Stimulated activated memory B cell treated with anti-CD40 and anti-IgM and Interleukin-4, amounts not matched to agents 10 μg/mL and 1 μg/mL and 100 μg/mL, for 72 hours (primary cell): ENCODE measurements around the gene PRR27.

Source experiments
- ATAC-seq: fragments of 150-1000 bp; cut with Tn5 transposase; 2 replicates; pipeline ENCODE4 v1.10.0; 2021
- H3K27ac Mint-ChIP-seq: one replicate; pipeline ENCODE4 v1.8.0; 2022; ENCODE audit warnings: mild to moderate bottlenecking, mixed read lengths
- H3K27me3 Mint-ChIP-seq: one replicate; pipeline ENCODE4 v1.8.0; 2022; ENCODE audit warnings: mixed read lengths
- H3K36me3 Mint-ChIP-seq: one replicate; pipeline ENCODE4 v1.8.0; 2022; ENCODE audit warnings: mixed read lengths
- H3K4me1 Mint-ChIP-seq: one replicate; pipeline ENCODE4 v1.8.0; 2022; ENCODE audit warnings: mixed read lengths
- H3K4me3 Mint-ChIP-seq: one replicate; pipeline ENCODE4 v1.8.0; 2022; ENCODE audit warnings: mild to moderate bottlenecking, moderate library complexity, mixed read lengths
- H3K9me3 Mint-ChIP-seq: one replicate; pipeline ENCODE4 v1.8.0; 2022; ENCODE audit warnings: mixed read lengths

PRR27 gene

GRCh38 chr4:70153937-70154336, at the start of gene PRR27:
Gene PRR27, plus strand, starts transcription at chr4:70154237. Its CDS starts 139 bp downstream, at chr4:70154376.
- H3K4me3 Mint-ChIP-seq, result no peak within 1 kb of the TSS
- no peak within 1 kb of the TSS for H3K27ac Mint-ChIP-seq
- no peaks in the 10 kb centered on the region for H3K4me1 Mint-ChIP-seq
- no peak for ATAC-seq
- H3K9me3 Mint-ChIP-seq, result no peaks in the 10 kb centered on the region
- no peaks in the 10 kb centered on the region for H3K36me3 Mint-ChIP-seq
- no peaks in the 10 kb centered on the region for H3K27me3 Mint-ChIP-seq

GRCh38 chr4:70110917-70111316, 43.1 kb upstream of the PRR27 start:
- H3K36me3 Mint-ChIP-seq, result no peaks in the 10 kb centered on the region
- no peak for ATAC-seq
- H3K4me3 Mint-ChIP-seq, result no peak overlapping the region
- peaks cover under 1% of the 10 kb centered on the region for H3K9me3 Mint-ChIP-seq
- no peaks in the 10 kb centered on the region for H3K4me1 Mint-ChIP-seq
- H3K27ac Mint-ChIP-seq, result no peak overlapping the region
- H3K27me3 Mint-ChIP-seq, result no peaks in the 10 kb centered on the region

GRCh38 chr4:70113656-70114055, 40.4 kb upstream of the PRR27 start:
- Mint-ChIP-seq H3K27ac (no peak overlapping the region), H3K4me3 (no peak overlapping the region), H3K9me3 (peaks cover 3% of the 10 kb centered on the region), H3K27me3 (no peaks in the 10 kb centered on the region), H3K4me1 (no peaks in the 10 kb centered on the region), H3K36me3 (no peaks in the 10 kb centered on the region)
- no peak for ATAC-seq

- peaks cover 3% of the 10 kb centered on the region for H3K9me3 Mint-ChIP-seq
- H3K27me3 Mint-ChIP-seq, result no peaks in the 10 kb centered on the region
- H3K4me3 Mint-ChIP-seq, result no peak overlapping the region
- no peaks in the 10 kb centered on the region for H3K36me3 Mint-ChIP-seq
- no peak for ATAC-seq
- no peaks in the 10 kb centered on the region for H3K4me1 Mint-ChIP-seq
- H3K27ac Mint-ChIP-seq, result no peak overlapping the region
These were observed 39.9 kb upstream of the PRR27 start for GRCh38 chr4:70114096-70114495.

- H3K4me1 Mint-ChIP-seq, result no peaks in the 10 kb centered on the region
- no peak for ATAC-seq
- H3K4me3 Mint-ChIP-seq, result no peak overlapping the region
- no peak overlapping the region for H3K27ac Mint-ChIP-seq
- H3K27me3 Mint-ChIP-seq, result no peaks in the 10 kb centered on the region
- H3K36me3 Mint-ChIP-seq, result no peaks in the 10 kb centered on the region
- H3K9me3 Mint-ChIP-seq, result peaks cover 6% of the 10 kb centered on the region
These were observed 33.7 kb upstream of the PRR27 start for GRCh38 chr4:70120323-70120722.

GRCh38 chr4:70133473-70133872, 20.6 kb upstream of the PRR27 start:
- no peaks in the 10 kb centered on the region for H3K9me3 Mint-ChIP-seq
- H3K36me3 Mint-ChIP-seq, result no peaks in the 10 kb centered on the region
- H3K27ac Mint-ChIP-seq, result no peak overlapping the region
- H3K4me3 Mint-ChIP-seq, result no peak overlapping the region
- no peak for ATAC-seq
- no peaks in the 10 kb centered on the region for H3K4me1 Mint-ChIP-seq
- no peaks in the 10 kb centered on the region for H3K27me3 Mint-ChIP-seq

- H3K9me3 Mint-ChIP-seq, result no peaks in the 10 kb centered on the region
- H3K27ac Mint-ChIP-seq, result no peak overlapping the region
- no peak for ATAC-seq
These were observed 15.3 kb upstream of the PRR27 start for GRCh38 chr4:70138751-70139150.

GRCh38 chr4:70151271-70151670, 2.8 kb upstream of the PRR27 start:
- H3K9me3 Mint-ChIP-seq, result no peaks in the 10 kb centered on the region
- no peaks in the 10 kb centered on the region for H3K4me1 Mint-ChIP-seq
- H3K36me3 Mint-ChIP-seq, result no peaks in the 10 kb centered on the region
- no peak overlapping the region for H3K4me3 Mint-ChIP-seq
- H3K27ac Mint-ChIP-seq, result no peak overlapping the region
- H3K27me3 Mint-ChIP-seq, result no peaks in the 10 kb centered on the region
- ATAC-seq, result no peak

More at GRCh38 chr4:70138751-70139150, 15.3 kb upstream of the PRR27 start:
- Mint-ChIP-seq H3K36me3 (no peaks in the 10 kb centered on the region), H3K4me1 (no peaks in the 10 kb centered on the region), H3K27me3 (no peaks in the 10 kb centered on the region), H3K4me3 (no peak overlapping the region)

GRCh38 chr4:70152088-70152487, 1.9 kb upstream of the PRR27 start:
- Mint-ChIP-seq H3K36me3 (no peaks in the 10 kb centered on the region), H3K4me1 (no peaks in the 10 kb centered on the region), H3K4me3 (no peak overlapping the region), H3K27me3 (no peaks in the 10 kb centered on the region), H3K27ac (no peak overlapping the region), H3K9me3 (no peaks in the 10 kb centered on the region)
- no peak for ATAC-seq

GRCh38 chr4:70158576-70158975, 4.5 kb downstream of the PRR27 start:
- Mint-ChIP-seq H3K27me3 (no peaks in the 10 kb centered on the region), H3K4me3 (no peak overlapping the region), H3K4me1 (no peaks in the 10 kb centered on the region), H3K9me3 (no peaks in the 10 kb centered on the region), H3K36me3 (no peaks in the 10 kb centered on the region), H3K27ac (no peak overlapping the region)
- ATAC-seq, result no peak

GRCh38 chr4:70177090-70177489, 23.1 kb downstream of the PRR27 start:
- no peaks in the 10 kb centered on the region for H3K36me3 Mint-ChIP-seq
- no peaks in the 10 kb centered on the region for H3K4me1 Mint-ChIP-seq
- ATAC-seq, result no peak
- H3K27me3 Mint-ChIP-seq, result no peaks in the 10 kb centered on the region
- peaks cover 3% of the 10 kb centered on the region for H3K9me3 Mint-ChIP-seq
- H3K4me3 Mint-ChIP-seq, result no peak overlapping the region
- no peak overlapping the region for H3K27ac Mint-ChIP-seq

- ATAC-seq, result no peak
- peaks cover 3% of the 10 kb centered on the region for H3K9me3 Mint-ChIP-seq
- H3K4me1 Mint-ChIP-seq, result no peaks in the 10 kb centered on the region
- no peaks in the 10 kb centered on the region for H3K36me3 Mint-ChIP-seq
- no peak overlapping the region for H3K4me3 Mint-ChIP-seq
- no peaks in the 10 kb centered on the region for H3K27me3 Mint-ChIP-seq
- no peak overlapping the region for H3K27ac Mint-ChIP-seq
These were observed 24.1 kb downstream of the PRR27 start for GRCh38 chr4:70178075-70178660.

- no peaks in the 10 kb centered on the region for H3K27me3 Mint-ChIP-seq
- H3K4me1 Mint-ChIP-seq, result no peaks in the 10 kb centered on the region
- no peak overlapping the region for H3K4me3 Mint-ChIP-seq
- ATAC-seq, result no peak
- no peak overlapping the region for H3K27ac Mint-ChIP-seq
- peaks cover 3% of the 10 kb centered on the region for H3K9me3 Mint-ChIP-seq
- H3K36me3 Mint-ChIP-seq, result no peaks in the 10 kb centered on the region
These were observed 25.8 kb downstream of the PRR27 start for GRCh38 chr4:70179811-70180210.

- Mint-ChIP-seq H3K27me3 (no peaks in the 10 kb centered on the region), H3K4me3 (no peak overlapping the region), H3K36me3 (no peaks in the 10 kb centered on the region), H3K27ac (no peak overlapping the region), H3K9me3 (peaks cover 3% of the 10 kb centered on the region), H3K4me1 (no peaks in the 10 kb centered on the region)
- no peak for ATAC-seq
These were observed 27.8 kb downstream of the PRR27 start for GRCh38 chr4:70181864-70182263.

GRCh38 chr4:70182517-70183167, 28.6 kb downstream of the PRR27 start:
- Mint-ChIP-seq H3K4me1 (no peaks in the 10 kb centered on the region), H3K4me3 (no peak overlapping the region), H3K9me3 (peaks cover 3% of the 10 kb centered on the region), H3K36me3 (no peaks in the 10 kb centered on the region), H3K27ac (no peak overlapping the region), H3K27me3 (no peaks in the 10 kb centered on the region)
- ATAC-seq, result no peak

GRCh38 chr4:70183168-70183939, 29.3 kb downstream of the PRR27 start:
- Mint-ChIP-seq H3K27me3 (no peaks in the 10 kb centered on the region), H3K4me3 (no peak overlapping the region), H3K27ac (no peak overlapping the region), H3K4me1 (no peaks in the 10 kb centered on the region), H3K36me3 (no peaks in the 10 kb centered on the region), H3K9me3 (peaks cover 3% of the 10 kb centered on the region)
- no peak for ATAC-seq
